GM21717 (cell line): ENCODE data around the gene NEXN.

ENCODE experiments used
- ATAC-seq: cut with Tn5 transposase; IDR thresholded peaks from one replicate; pipeline ENCODE4 v1.9.1; 2021; ENCODE audit warnings: mild to moderate bottlenecking, moderate library complexity; ENCODE audit not compliant: unreplicated experiment

The NEXN gene

GRCh38 chr1:77888081-77888780, at the start of gene NEXN:
Gene NEXN (plus strand): TSS chr1:77888624. CDS start chr1:77916107, 27,483 bp downstream.
- peak; percentile 35 for ATAC-seq

GRCh38 chr1:77841574-77841973, 46.9 kb upstream of the NEXN start:
- ATAC-seq = no peak

DNA sequence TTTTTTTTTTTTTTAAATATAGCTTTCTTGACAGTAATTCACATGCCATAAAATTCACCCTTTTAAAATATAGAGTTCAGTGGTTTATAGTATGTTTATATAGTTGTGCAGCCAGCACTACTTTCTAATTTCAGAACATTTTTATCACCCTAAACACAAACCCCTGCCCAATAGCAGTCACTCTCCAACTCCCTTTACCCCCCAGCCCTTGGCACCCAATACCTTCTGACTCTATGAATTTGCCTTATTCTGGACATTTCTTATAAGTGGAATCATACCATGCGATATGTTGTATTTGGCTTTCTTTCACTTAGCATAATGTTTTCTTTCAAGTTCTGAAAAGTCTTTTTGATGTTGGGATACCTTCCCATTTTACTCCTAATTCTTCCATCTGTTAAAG, 42.5 kb upstream of the NEXN start:
- no peak for ATAC-seq

- ATAC-seq = no peak
Measured at GRCh38 chr1:77846966-77847365, 41.5 kb upstream of the NEXN start.

DNA sequence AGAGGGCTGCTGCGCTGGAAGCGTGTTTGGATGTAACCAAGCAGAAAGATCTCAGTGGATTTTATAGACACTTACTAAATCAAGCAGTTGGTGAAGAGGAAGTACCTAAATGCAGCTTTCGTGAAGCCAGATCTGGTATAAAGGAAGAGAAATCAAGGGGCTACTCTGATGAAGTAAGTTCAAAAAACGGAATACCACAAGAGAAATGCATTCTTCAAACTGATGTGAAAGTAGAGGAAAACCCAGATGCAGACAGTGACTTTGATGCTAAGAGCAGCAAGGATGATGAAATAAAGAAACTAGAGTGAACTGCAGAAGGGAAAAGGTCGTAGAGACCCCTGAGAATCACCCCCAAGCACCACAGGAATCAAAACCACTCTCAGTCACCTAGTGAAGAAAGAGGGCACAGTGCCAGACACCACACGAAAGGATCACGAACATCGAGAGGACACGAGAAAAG, 40.8 kb upstream of the NEXN start:
- no peak for ATAC-seq

DNA sequence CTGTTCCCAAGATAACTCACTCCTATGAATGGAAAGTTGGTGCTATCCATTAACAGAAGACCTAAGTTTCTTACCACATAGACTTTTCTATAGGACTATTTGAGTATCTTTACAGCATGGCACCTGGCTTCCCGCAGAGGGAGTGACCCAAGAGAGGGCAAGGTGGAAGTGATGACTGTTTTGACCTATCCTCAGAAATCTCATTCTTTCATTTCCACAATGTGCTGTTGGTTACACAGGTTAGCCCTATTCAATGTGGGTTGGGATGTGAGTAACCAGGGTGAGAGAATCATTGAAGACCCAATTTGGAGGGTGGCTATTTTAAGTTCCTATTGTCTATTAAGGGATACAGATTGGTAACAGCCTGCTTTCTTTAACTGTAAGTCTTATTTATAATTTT, 38.3 kb upstream of the NEXN start:
- no peak for ATAC-seq

DNA sequence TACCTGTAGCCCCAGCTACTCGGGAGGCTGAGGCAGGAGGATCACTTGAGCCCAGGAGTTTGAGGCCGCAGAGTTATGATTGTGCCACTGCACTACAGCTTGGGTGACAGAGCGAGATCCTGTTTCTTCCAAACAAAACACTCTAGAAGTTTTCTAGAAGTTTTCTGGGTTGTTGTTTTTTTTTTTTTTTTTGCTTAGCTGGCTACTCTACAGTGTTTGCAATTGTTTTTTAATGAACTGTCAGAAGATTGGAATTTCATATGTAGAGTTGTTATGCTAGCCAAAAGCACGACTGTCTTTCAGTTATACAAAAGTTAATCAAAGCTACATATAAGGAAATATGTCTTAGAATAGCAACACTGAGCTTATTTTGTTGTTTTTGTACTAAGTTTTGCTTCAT, 30.9 kb upstream of the NEXN start:
- no peak for ATAC-seq

- ATAC-seq = no peak
Measured at GRCh38 chr1:77858725-77859124, 29.7 kb upstream of the NEXN start.

- ATAC-seq = no peak
Measured at GRCh38 chr1:77859248-77859647, 29.2 kb upstream of the NEXN start.

DNA sequence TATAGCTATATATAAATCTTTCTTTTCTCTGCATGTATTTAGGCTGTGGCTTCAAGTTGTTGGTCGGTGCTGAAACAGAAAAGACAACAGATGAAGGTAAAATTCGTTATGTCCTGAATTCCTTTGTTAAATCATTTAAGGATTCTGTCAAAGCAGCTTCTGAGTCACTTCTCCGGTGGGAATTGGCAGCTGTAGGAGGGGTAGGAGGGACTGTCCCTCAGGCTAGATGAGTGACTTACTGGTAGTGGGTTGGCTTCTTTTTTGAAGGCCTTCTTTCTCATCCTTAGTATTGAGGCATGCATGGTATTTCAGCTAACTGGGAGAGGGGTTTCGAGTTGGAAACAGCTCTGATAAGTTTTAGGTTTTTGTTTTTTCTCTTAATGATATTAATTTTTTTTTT, 22.1 kb upstream of the NEXN start:
- no peak for ATAC-seq

- ATAC-seq = no peak
Measured at GRCh38 chr1:77872645-77873044, 15.8 kb upstream of the NEXN start.

GRCh38 chr1:77873461-77873860, 15.0 kb upstream of the NEXN start:
- no peak for ATAC-seq

GRCh38 chr1:77874804-77875445, 13.5 kb upstream of the NEXN start:
- no peak for ATAC-seq

DNA sequence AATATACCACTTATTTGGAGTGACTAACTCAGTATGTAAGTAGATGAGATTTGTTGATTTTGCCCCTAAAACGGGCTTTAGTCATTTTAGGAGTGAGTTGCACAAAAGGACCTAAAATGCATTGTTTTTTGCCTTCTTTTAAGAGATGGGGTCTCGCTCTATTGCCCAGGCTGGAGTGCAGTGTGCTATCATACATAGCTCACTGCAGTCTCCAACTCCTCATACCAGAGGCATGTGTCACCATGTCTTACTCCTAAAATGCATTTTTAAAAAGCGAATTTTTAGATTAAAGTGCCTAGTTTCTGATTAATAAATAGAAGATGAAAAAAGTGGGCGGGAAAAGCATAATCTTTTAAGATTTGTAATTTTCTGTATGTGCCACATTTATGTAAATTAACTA, 11.5 kb upstream of the NEXN start:
- no peak for ATAC-seq

DNA sequence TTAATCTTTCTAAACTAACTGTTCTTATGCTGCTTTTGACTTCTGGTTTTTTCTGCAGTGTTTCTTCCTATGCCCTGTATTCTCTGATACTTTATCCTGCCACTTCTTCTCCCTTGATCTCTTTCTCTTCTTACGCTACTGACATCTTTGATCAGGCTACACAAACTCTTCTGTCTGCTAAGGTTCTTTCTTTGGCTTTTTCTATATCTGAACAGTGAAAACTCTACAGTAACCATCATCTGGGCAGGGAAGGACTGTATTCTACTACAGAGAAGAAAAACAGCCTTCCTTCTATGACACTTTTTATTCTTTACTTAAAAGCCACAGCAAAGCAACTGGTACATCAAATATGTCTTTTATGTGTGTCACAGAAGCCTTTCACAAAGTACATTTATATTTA, 7.4 kb upstream of the NEXN start:
- no peak for ATAC-seq

GRCh38 chr1:77882411-77882810, 6.0 kb upstream of the NEXN start:
- ATAC-seq = no peak

DNA sequence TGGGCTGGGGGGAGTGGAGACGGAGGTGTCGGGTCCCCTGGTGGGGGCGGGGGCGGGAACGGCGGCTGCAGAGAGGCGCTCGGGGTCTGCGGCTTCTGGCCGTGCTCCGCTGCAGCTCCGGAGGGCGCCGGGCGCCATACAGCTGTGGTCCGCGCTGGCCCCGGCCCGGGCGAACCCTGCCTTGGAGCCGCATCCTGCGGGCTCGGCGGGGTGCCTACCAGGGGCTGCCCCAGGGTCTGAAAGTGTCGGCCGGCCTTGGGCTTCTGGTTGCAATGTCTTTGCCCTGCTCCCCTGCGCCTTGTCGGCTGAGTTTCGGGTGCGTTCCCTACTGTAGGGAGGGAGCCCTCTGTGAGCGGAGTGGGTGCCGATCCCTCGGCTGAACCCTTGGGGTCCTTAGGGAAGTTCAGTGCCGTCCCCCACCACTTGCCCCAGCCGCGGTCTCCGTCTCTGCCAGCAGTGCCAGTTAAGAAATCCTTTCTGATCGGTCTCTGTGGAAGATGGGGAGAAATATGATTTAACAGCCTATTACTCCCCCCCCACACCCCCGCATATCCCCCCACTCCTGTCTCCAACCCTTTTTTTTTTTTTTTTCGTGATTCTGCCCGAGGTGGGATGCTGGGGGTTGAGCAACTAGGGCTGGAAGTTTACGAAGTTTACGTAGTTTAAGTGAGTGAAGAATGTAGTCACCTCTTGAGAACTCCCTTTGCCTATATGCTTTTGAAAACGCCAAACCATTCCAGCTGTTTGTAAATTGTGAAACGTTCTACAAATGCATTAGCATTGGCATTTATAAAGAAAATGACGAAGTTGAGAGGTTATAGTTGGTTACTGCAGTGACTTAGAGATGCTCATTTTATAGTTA, 588 bp downstream of the NEXN start:
- peak; percentile 62 for ATAC-seq

- ATAC-seq = no peak
Measured at GRCh38 chr1:77889671-77890070, 1.2 kb downstream of the NEXN start.

GRCh38 chr1:77891200-77891599, 2.8 kb downstream of the NEXN start:
- ATAC-seq = no peak

DNA sequence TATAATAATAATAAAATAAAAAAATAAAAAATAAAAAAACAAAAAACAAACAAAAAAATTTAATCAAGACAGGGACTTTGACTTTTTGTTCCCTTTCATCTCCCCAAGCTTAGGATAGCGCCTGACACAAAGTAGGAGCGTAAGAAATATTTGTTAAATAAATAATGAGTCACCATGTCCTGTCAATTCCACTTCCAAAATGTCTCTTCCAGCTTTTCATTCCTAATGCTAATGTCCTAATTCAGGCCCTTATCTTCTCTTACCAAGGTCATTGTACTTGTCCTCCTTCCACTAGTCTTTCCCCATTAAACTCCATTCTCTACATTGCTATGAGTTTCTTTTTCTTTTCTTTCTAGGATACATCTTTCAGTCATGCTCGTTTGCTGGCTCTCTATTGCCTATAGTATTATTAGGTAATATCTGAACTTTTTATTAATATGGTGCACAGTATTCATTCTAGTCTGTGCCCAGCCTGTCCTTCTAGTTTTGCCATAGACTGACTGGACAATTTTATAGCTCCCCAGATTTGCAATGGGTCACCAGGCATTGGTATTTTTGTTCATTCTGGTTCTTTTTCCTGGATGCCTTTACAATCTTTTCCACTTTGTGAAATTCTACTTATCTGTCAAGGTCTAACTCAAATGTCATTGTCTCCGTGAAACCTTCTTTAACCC, 11.4 kb downstream of the NEXN start:
- ATAC-seq = no peak

GRCh38 chr1:77900687-77901293, 12.4 kb downstream of the NEXN start:
- ATAC-seq = no peak
